K562 (cell line): ENCODE data around the gene PLAC8L1. TPM values are rescaled to one million over a fixed set of nuclear protein-coding genes. Genes with fewer than 3 reads are reported as not detected.

ENCODE experiments used
- ATAC-seq: fragments of 200-7000 bp; cut with Tn5 transposase; 3 replicates; pipeline ENCODE4 v1.9.1; 2020; ENCODE audit warnings: moderate library complexity
- BruUV-seq: library from RNA; stranded (reverse); fragments of 400-500 nt; replicated peaks from 2 replicates; lab custom pipeline; 2021; lab: Mats Ljungman, UMichigan
- CTCF ChIA-PET: fragments of 300-600 bp; formaldehyde crosslinking; extraction: SDS; loops from one replicate; lab custom pipeline; 2021; ENCODE audit warnings: low intra/inter-chr PET ratio; lab: Yijun Ruan, JAX
- POLR2A ChIA-PET: fragments of 300-600, 350-650 bp; sonication (Branson Sonifier 250); formaldehyde crosslinking; extraction: SDS; loops from one replicate; lab custom pipeline; 2021; ENCODE audit warnings: antibody characterized with exemption, inconsistent platforms; lab: Yijun Ruan, JAX
- DNase-seq, 4 experiments: peaks; one replicate each; pipeline versions ENCODE4 v3.0.0 to v3.0.0-alpha.2; 2011 to 2018; ENCODE audit warnings: low spot score in 3 of 4, mixed read lengths in 3 of 4; ENCODE audit errors: extremely low read depth in 1 of 4
- FAIRE-seq: peaks from 2 replicates; lab custom pipeline; 2011; peaks lifted over from hg19 to GRCh38; lab: Jason Lieb, UNC
- H2AFZ ChIP-seq: 2 replicates; pipeline ENCODE4 v1.6.0; 2011; ENCODE audit warnings: low read depth, low read length, control low read depth, inconsistent platforms
- H3K27ac ChIP-seq: fragments of 200-600 bp; 3 replicates; pipeline ENCODE4 v1.8.0; 2011; ENCODE audit warnings: low read depth, mild to moderate bottlenecking, control low read depth, inconsistent platforms, low read length, moderate library complexity, mixed read lengths; ENCODE audit errors: extremely low read depth
- H3K27me3 ChIP-seq, 2 experiments: fragments of 300-600 bp in 1 of 2; 2 replicates in 1 of 2; 3 replicates in 1 of 2; pipeline versions ENCODE4 v1.6.0 to v1.8.0; 2011; ENCODE audit warnings: inconsistent platforms in 2 of 2, low read length in 2 of 2, mild to moderate bottlenecking in 1 of 2, mixed read lengths in 1 of 2, moderate library complexity in 1 of 2; ENCODE audit not compliant: control insufficient read depth in 2 of 2, insufficient read depth in 2 of 2
- H3K36me3 ChIP-seq: fragments of 300-600 bp; 3 replicates; pipeline ENCODE4 v1.8.0; 2011; ENCODE audit warnings: mild to moderate bottlenecking, low read length, inconsistent platforms; ENCODE audit not compliant: control insufficient read depth, insufficient read depth
- H3K4me1 ChIP-seq, 2 experiments: fragments of 200-600 bp in 1 of 2; replicated peaks in 1 of 2; 2 replicates in 1 of 2; 3 replicates in 1 of 2; pipeline versions ENCODE4 v1.5.1 to v1.8.0; 2011; ENCODE audit warnings: inconsistent platforms in 2 of 2, low read length in 2 of 2, mild to moderate bottlenecking in 1 of 2, mixed read lengths in 1 of 2, moderate library complexity in 1 of 2; ENCODE audit not compliant: control insufficient read depth in 2 of 2, insufficient read depth in 2 of 2
- H3K4me2 ChIP-seq: 2 replicates; pipeline ENCODE4 v1.6.1; 2011; ENCODE audit warnings: low read length, control low read depth, inconsistent platforms, mixed read lengths; ENCODE audit not compliant: insufficient read depth
- H3K4me3 ChIP-seq: fragments of 200-600 bp; sonication (generic), shearing (Covaris generic); 2 replicates; pipeline ENCODE4 v1.5.1; 2016; ENCODE audit warnings: control low read depth, inconsistent platforms
- H3K79me2 ChIP-seq: fragments of 200-600 bp; 3 replicates; pipeline ENCODE4 v1.8.0; 2011; ENCODE audit warnings: low read length, inconsistent platforms; ENCODE audit not compliant: control insufficient read depth, insufficient read depth
- H3K9ac ChIP-seq, 2 experiments: 2 replicates each; pipeline versions ENCODE4 v1.6.0 to v1.6.1; 2011; ENCODE audit warnings: low read depth in 2 of 2, low read length in 2 of 2, control low read depth in 1 of 2, inconsistent platforms in 1 of 2, mild to moderate bottlenecking in 1 of 2, mixed read lengths in 1 of 2; ENCODE audit not compliant: insufficient read depth in 1 of 2
- H3K9me1 ChIP-seq: one replicate; pipeline ENCODE4 v1.6.0; 2011; ENCODE audit warnings: inconsistent platforms, mild to moderate bottlenecking, low read length, moderate library complexity; ENCODE audit not compliant: control insufficient read depth, insufficient read depth
- H3K9me3 ChIP-seq: replicated peaks from 2 replicates; pipeline ENCODE4 v1.5.1; 2011; ENCODE audit warnings: low read depth, low read length, inconsistent platforms; ENCODE audit not compliant: control insufficient read depth, insufficient read depth
- H4K20me1 ChIP-seq: replicated peaks from 2 replicates; pipeline ENCODE4 v1.6.1; 2011; ENCODE audit warnings: low read length, inconsistent platforms, mixed read lengths; ENCODE audit not compliant: control insufficient read depth, insufficient read depth
- AFF1 ChIP-seq, 2 experiments: fragments of 450-650 bp; IDR thresholded peaks; 2 replicates each; pipeline ENCODE4 v1.6.1; 2018; ENCODE audit warnings: mild to moderate bottlenecking in 2 of 2, low read depth in 1 of 2; ENCODE audit not compliant: partially characterized antibody in 2 of 2
- CBFB ChIP-seq: sonication (generic); formaldehyde crosslinking; IDR thresholded peaks from 2 replicates; pipeline ENCODE4 v1.4.0; 2020; ENCODE audit warnings: mild to moderate bottlenecking, missing genetic modification reagents
- NONO ChIP-seq, 2 experiments: fragments of 200-400 bp in 1 of 2; fragments of 450-650 bp in 1 of 2; formaldehyde crosslinking in 1 of 2; IDR thresholded peaks; 2 replicates each; pipeline ENCODE4 v1.6.1; 2017; ENCODE audit warnings: low read depth in 2 of 2, mild to moderate bottlenecking in 2 of 2, moderate library complexity in 2 of 2, low read length in 1 of 2
- RNF2 ChIP-seq: sonication (generic); IDR thresholded peaks from 2 replicates; pipeline ENCODE4 v1.6.1; 2016
- SRSF3 ChIP-seq: fragments of 200-400 bp; formaldehyde crosslinking; IDR thresholded peaks from 2 replicates; pipeline ENCODE4 v1.6.1; 2016; ENCODE audit warnings: mild to moderate bottlenecking, low read length, moderate library complexity; ENCODE audit not compliant: insufficient read depth
- TSHZ1 ChIP-seq: fragments of 250-450 bp; sonication (Bioruptor Pico); IDR thresholded peaks from 2 replicates; pipeline ENCODE4 v1.4.0; 2020; ENCODE audit warnings: mild to moderate bottlenecking, moderate library complexity
- ZNF316 ChIP-seq: fragments of 450-650 bp; IDR thresholded peaks from 2 replicates; pipeline ENCODE4 v1.6.1; 2016
- ZNF449 ChIP-seq: fragments of 250-450 bp; sonication (Bioruptor Pico); IDR thresholded peaks from 2 replicates; pipeline ENCODE4 v1.8.0; 2022; ENCODE audit warnings: moderate library complexity, mild to moderate bottlenecking, inconsistent platforms
- WGBS: fragments of 100-300 bp; shearing (Covaris generic); methylation state at CpG from one replicate; pipeline ENCODE4 v1.1.6; 2016; ENCODE audit warnings: low coverage, mixed read lengths; ENCODE audit not compliant: insufficient coverage; ENCODE audit errors: missing lambda C conversion rate; 5-methylcytosine and 5-hydroxymethylcytosine counted together
- in situ Hi-C: fragments of 300-500 bp; cut with MboI; formaldehyde crosslinking; loops from 4 replicates; pipeline ENCODE4 v1.15.0; 2018; ENCODE audit warnings: inconsistent platforms, mixed read lengths
- intact Hi-C: fragments of 100-400 bp; cut with micrococcal nuclease; formaldehyde crosslinking; loops from 2 replicates; pipeline ENCODE4 v1.14.2; 2022
- polyA plus RNA-seq, 8 experiments: library from polyadenylated mRNA; depleted of rRNA in 4 of 8; stranded (reverse) in 5 of 8; unstranded in 3 of 8; fragments of >200 nt; fragmentation: Nextera tagmentation in 2 of 8; fragmentation: Illumina TruSeq in 1 of 8; extraction: Ambion mirVana in 2 of 8; extraction: Trizol in 1 of 8; gene quantifications; 2 replicates each; pipeline versions ENCODE4 v1.2.1 to v1.2.3, GENCODE V29; 2011 to 2014; ENCODE audit warnings: inconsistent platforms in 1 of 8, missing spikeins in 1 of 8
- total RNA-seq, 7 experiments: library from RNA; depleted of rRNA in 6 of 7; stranded (reverse); fragments of >200 nt in 6 of 7; fragmentation: Illumina TruSeq in 2 of 7; extraction: Trizol in 2 of 7; gene quantifications; 2 replicates each; pipeline versions ENCODE4 v1.2.1 to v1.2.3, GENCODE V29; 2011 to 2021; ENCODE audit warnings: low replicate concordance in 1 of 7

Gene PLAC8L1
- total and polyA plus RNA-seq, 9 of the 15 experiments (the other 6 are each of a cell fraction or from before 2014, with no cell fraction given): 0.10 to 0.43 (median 0.26) TPM; not detected in 3

GRCh38 chr5:146109379-146109778 lies 4.0 kb upstream of the PLAC8L1 start:
- ChIA-PET CTCF (no interaction called here), POLR2A (interaction anchor here (0.6 to 1.0 kb wide), 2 partner anchors 13 to 327 kb away, joined by 3 to 4 read pairs; no protein-coding TSS in a partner anchor)

More at GRCh38 chr5:146109379-146109778, 4.0 kb upstream of the PLAC8L1 start:
- 19% methylated on average over 1 of the region's 1 CpG for whole genome bisulfite sequencing
- Histone ChIP-seq H3K9me1 (no peaks in the 10 kb centered on the region), H3K36me3 (peaks cover 21% of the 10 kb centered on the region; the same call in 2 of the 3 replicates), H3K9me3 (no peaks in the 10 kb centered on the region), H3K27ac (no peak overlapping the region), H3K27me3 (no peaks in the 10 kb centered on the region), H2AFZ (no peak overlapping the region), H4K20me1 (no peaks in the 10 kb centered on the region), H3K79me2 (no peaks in the 10 kb centered on the region), H3K4me1 (peaks cover 7 to 12% of the 10 kb centered on the region in 2 experiments; a peak in 3 of 5 replicates), H3K4me2 (no peak overlapping the region), H3K4me3 (no peak overlapping the region), H3K9ac (no peak overlapping the region)
- FAIRE-seq: no peak
- ATAC-seq: peak; percentile 37
- TSS peak; percentile 4 for BruUV-seq
- peak in 1 of 4 experiments; percentile 4 for DNase-seq
- intact Hi-C loops (no loop called here), in situ Hi-C loops (no loop called here)
- TF ChIP-seq RNF2 (no peak), ZNF316 (no peak), SRSF3 (no peak), CBFB (no peak), TSHZ1 (CRISPR knock-in tag) (no peak), ZNF449 (CRISPR knock-in tag) (no peak), AFF1 (IDR thresholded peaks at IDR 0.05; ENCODE audit: low read depth in 1 of 2, partially characterized antibody in 2 of 2) (no peak), NONO (IDR thresholded peaks at IDR 0.05; ENCODE audit: low read depth in 2 of 2, low read length in 1 of 2) (no peak)
